ENCODE data around the gene ROCK1. TPM values are rescaled to one million over a fixed set of nuclear protein-coding genes. Genes with fewer than 3 reads are reported as not detected.
"Not testable (repeated sequence)": the region's sequence is repeated elsewhere in the genome, so short reads cannot be mapped to it uniquely, and the experiment has no call there.

The ROCK1 gene
- total RNA-seq, 4 donors from 2014 or later, result 50.2 to 99.1 (median 58.7) TPM

GRCh38 chr18:20988726-20989125 lies 122.9 kb downstream of the ROCK1 start:
- TF ChIP-seq CTCF (IDR thresholded peaks at IDR 0.05), result no peak
- no peak for ATAC-seq (ENCODE audit: low FRiP score)
- no peak for DNase-seq (ENCODE audit: low spot score)

GRCh38 chr18:20975077-20975476 lies 136.5 kb downstream of the ROCK1 start:
- DNase-seq (ENCODE audit: low spot score) (no peak), ATAC-seq (ENCODE audit: low FRiP score) (no peak)
- TF ChIP-seq CTCF (IDR thresholded peaks at IDR 0.05), result no peak

GRCh38 chr18:20971886-20972267 lies 139.7 kb downstream of the ROCK1 start:
- DNase-seq (ENCODE audit: low spot score), result no peak
- ATAC-seq (ENCODE audit: low FRiP score), result no peak
- TF ChIP-seq CTCF (IDR thresholded peaks at IDR 0.05), result no peak

- no peak for TF ChIP-seq CTCF (IDR thresholded peaks at IDR 0.05)
- ATAC-seq (ENCODE audit: low FRiP score) (no peak), DNase-seq (ENCODE audit: low spot score) (no peak)
These were observed 144.8 kb downstream of the ROCK1 start for GRCh38 chr18:20966795-20967194.

- ATAC-seq (ENCODE audit: low FRiP score) (no peak), DNase-seq (ENCODE audit: low spot score) (no peak)
- TF ChIP-seq CTCF (IDR thresholded peaks at IDR 0.05), result no peak
These were observed 148.6 kb downstream of the ROCK1 start for GRCh38 chr18:20963027-20963426.

- TF ChIP-seq CTCF (IDR thresholded peaks at IDR 0.05), result no peak
- no peak for DNase-seq (ENCODE audit: low spot score)
- no peak for ATAC-seq (ENCODE audit: low FRiP score)
These were observed 150.9 kb downstream of the ROCK1 start for GRCh38 chr18:20960735-20961134.

- ATAC-seq (ENCODE audit: low FRiP score); DNase-seq (ENCODE audit: low spot score): not testable (repeated sequence)
These were observed 160.8 kb downstream of the ROCK1 start for GRCh38 chr18:20950827-20951226.

Small RNA genes lying within 50 kb of the gene (small RNA-seq; reads per million reads assigned to genes)
- not detected for gene RNU6-120P

Other genes with a start within 250 kb of the ROCK1 start
- 10 to 100 TPM in 3 of 4 donors, 1 to 10 TPM in 1; 6.0 to 29.5 (median 21.7) TPM for gene GREB1L, start 130.4 kb upstream of the ROCK1 start, total RNA-seq

All from omental fat pad (tissue), 4 donors.